ENCODE results near the gene CYP8B1. TPM values are rescaled to one million over a fixed set of nuclear protein-coding genes. Genes with fewer than 3 reads are reported as not detected.

The CYP8B1 gene
- total and polyA plus RNA-seq, 9 of the 15 experiments (the other 6 are each of a cell fraction or from before 2014, with no cell fraction given): 0.04 TPM; not detected in 8

- no peak for TF ChIP-seq GMEB1 (CRISPR knock-in tag; IDR thresholded peaks at IDR 0.05)
- TF ChIP-seq ZMIZ1 (IDR thresholded peaks at IDR 0.05; ENCODE audit: low read depth in 2 of 2, low read length in 2 of 2): no peak
- no peak for TF ChIP-seq TRIM24 (IDR thresholded peaks at IDR 0.05)
- no peak for TF ChIP-seq CAMTA2 (CRISPR knock-in tag; conservative IDR thresholded peaks at IDR 0.05)
- no peak for TF ChIP-seq ZNF324 (CRISPR knock-in tag; IDR thresholded peaks at IDR 0.05)
- TF ChIP-seq SLC30A9 (CRISPR knock-in tag; IDR thresholded peaks at IDR 0.05): no peak
- TF ChIP-seq CEBPZ (IDR thresholded peaks at IDR 0.05; ENCODE audit: borderline replicate concordance, low read depth, low read length): no peak
- TF ChIP-seq HNRNPL (IDR thresholded peaks at IDR 0.05; ENCODE audit: low read depth, low read length): no peak
- peak; percentile 64; the same call in 1 of the 2 replicates for TF ChIP-seq RB1 (IDR thresholded peaks at IDR 0.05; ENCODE audit: low read depth)
- TF ChIP-seq TCFL5 (CRISPR knock-in tag; conservative IDR thresholded peaks at IDR 0.05): no peak
- peak; percentile 90 for TF ChIP-seq SMC3 (conservative IDR thresholded peaks at IDR 0.05; ENCODE audit: insufficient read depth, low read depth, low read length)
- TF ChIP-seq DEAF1 (CRISPR knock-in tag; IDR thresholded peaks at IDR 0.05): peak; percentile 90
- no peak for TF ChIP-seq ZBTB8A (IDR thresholded peaks at IDR 0.05; ENCODE audit: partially characterized antibody)
Measured at GRCh38 chr3:42831321-42831713, 44.4 kb downstream of the CYP8B1 start (continued).

All from K562 (cell line).